ENCODE data around the gene TBX21. TPM values are rescaled to one million over a fixed set of nuclear protein-coding genes. Genes with fewer than 3 reads are reported as not detected.

The TBX21 gene
- total RNA-seq, 1 donor from 2014 or later, result 0.25 TPM

- no peaks in the 10 kb centered on the region for H3K36me3 ChIP-seq
- H3K27ac ChIP-seq (replicated peaks), result no peak overlapping the region
- intact Hi-C loops (cut with micrococcal nuclease), result no loop called here
- H3K27me3 ChIP-seq (ENCODE audit: low read depth), result peaks cover 97% of the 10 kb centered on the region
- H3K4me3 ChIP-seq, result no peak overlapping the region
- DNase-seq, result no peak
- no peak for TF ChIP-seq CTCF (IDR thresholded peaks at IDR 0.05; ENCODE audit: borderline replicate concordance)
- H3K9me3 ChIP-seq (replicated peaks), result no peaks in the 10 kb centered on the region
- H3K4me1 ChIP-seq, result peaks cover 16% of the 10 kb centered on the region
Measured at GRCh38 chr17:47721725-47722124, 11.3 kb upstream of the TBX21 start.

GRCh38 chr17:47724705-47725104 lies 8.3 kb upstream of the TBX21 start:
- TF ChIP-seq CTCF (IDR thresholded peaks at IDR 0.05; ENCODE audit: borderline replicate concordance), result no peak
- no peak for DNase-seq
- no peaks in the 10 kb centered on the region for H3K9me3 ChIP-seq (replicated peaks)
- H3K36me3 ChIP-seq, result no peaks in the 10 kb centered on the region
- peaks cover 98% of the 10 kb centered on the region for H3K27me3 ChIP-seq (ENCODE audit: low read depth)
- H3K4me1 ChIP-seq, result peaks cover 16% of the 10 kb centered on the region
- H3K27ac ChIP-seq (replicated peaks), result no peak overlapping the region
- no peak overlapping the region for H3K4me3 ChIP-seq
- intact Hi-C loops (cut with micrococcal nuclease), result no loop called here

- H3K9me3 ChIP-seq (replicated peaks), result no peaks in the 10 kb centered on the region
- no peak overlapping the region for H3K4me3 ChIP-seq
- no peak overlapping the region for H3K27ac ChIP-seq (replicated peaks)
- H3K27me3 ChIP-seq (ENCODE audit: low read depth), result peaks cover 98% of the 10 kb centered on the region
- no peak for DNase-seq
- no peak for TF ChIP-seq CTCF (IDR thresholded peaks at IDR 0.05; ENCODE audit: borderline replicate concordance)
- intact Hi-C loops (cut with micrococcal nuclease), result no loop called here
- peaks cover 15% of the 10 kb centered on the region for H3K4me1 ChIP-seq
- H3K36me3 ChIP-seq, result no peaks in the 10 kb centered on the region
Measured at GRCh38 chr17:47725446-47726111, 7.5 kb upstream of the TBX21 start.

- intact Hi-C loops (cut with micrococcal nuclease), result no loop called here
- TF ChIP-seq CTCF (IDR thresholded peaks at IDR 0.05; ENCODE audit: borderline replicate concordance), result no peak
- Histone ChIP-seq H3K27me3 (ENCODE audit: low read depth) (peaks cover 98% of the 10 kb centered on the region), H3K27ac (replicated peaks) (no peak overlapping the region), H3K9me3 (replicated peaks) (no peaks in the 10 kb centered on the region), H3K36me3 (no peaks in the 10 kb centered on the region), H3K4me3 (no peak overlapping the region), H3K4me1 (peaks cover 1% of the 10 kb centered on the region)
- no peak for DNase-seq
Measured at GRCh38 chr17:47726796-47727703, 6.0 kb upstream of the TBX21 start.

- Histone ChIP-seq H3K4me3 (no peak overlapping the region), H3K4me1 (no peaks in the 10 kb centered on the region), H3K27ac (replicated peaks) (no peak overlapping the region), H3K36me3 (no peaks in the 10 kb centered on the region), H3K27me3 (ENCODE audit: low read depth) (peaks cover 98% of the 10 kb centered on the region), H3K9me3 (replicated peaks) (no peaks in the 10 kb centered on the region)
- TF ChIP-seq CTCF (IDR thresholded peaks at IDR 0.05; ENCODE audit: borderline replicate concordance), result no peak
- intact Hi-C loops (cut with micrococcal nuclease), result no loop called here
- DNase-seq, result no peak
Measured at GRCh38 chr17:47727704-47728036, 5.4 kb upstream of the TBX21 start.

Data from left ventricle myocardium inferior (tissue), 1 donor.